ENCODE results near the gene LRRC47.
"Not testable (repeated sequence)": the region's sequence is repeated elsewhere in the genome, so short reads cannot be mapped to it uniquely, and the experiment has no call there.

Gene LRRC47

DNA sequence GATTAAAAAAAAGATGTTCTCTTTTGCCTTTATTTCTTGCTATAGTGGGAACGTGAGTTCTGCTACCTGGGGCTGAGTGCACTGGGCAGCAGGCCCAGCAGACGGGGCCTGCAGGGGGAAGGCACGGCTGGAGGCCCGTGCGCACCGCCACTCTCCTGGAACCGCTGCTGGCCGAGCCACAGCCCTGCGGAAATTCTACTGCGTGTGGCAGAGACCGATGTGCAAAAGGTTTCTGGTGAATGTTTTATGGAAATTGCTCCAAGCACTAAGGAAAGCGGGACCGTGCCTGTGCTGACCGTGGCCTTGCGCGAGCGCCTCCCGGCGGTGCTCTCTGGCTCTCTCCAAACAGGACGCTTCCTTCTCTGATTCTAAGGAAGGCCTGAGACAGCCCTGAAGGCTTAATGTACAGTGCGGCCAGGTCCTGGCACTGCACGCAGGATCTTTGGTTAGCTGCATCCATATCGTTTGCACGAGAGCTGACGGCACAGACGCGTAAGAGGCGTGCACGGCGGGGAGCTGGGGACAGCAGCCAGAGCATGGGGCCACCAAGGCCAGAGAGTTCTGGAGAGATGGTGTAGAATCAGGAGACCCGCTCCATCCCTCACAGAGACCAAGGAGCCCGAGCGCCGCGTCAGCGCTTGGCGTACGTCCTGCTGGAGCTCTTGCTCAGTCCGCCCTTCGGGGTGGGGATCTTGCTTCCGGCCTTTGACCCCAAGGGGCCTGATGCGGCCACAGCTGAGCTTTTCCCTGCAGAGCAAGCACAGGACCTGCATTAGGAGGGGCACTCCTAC lies 18.7 kb upstream of the LRRC47 start:
- no peak for DNase-seq (ENCODE audit: low spot score)

- no peak for DNase-seq (ENCODE audit: low spot score)
These were observed 17.8 kb upstream of the LRRC47 start for GRCh38 chr1:3814065-3814464.

GRCh38 chr1:3811595-3811911 lies 15.3 kb upstream of the LRRC47 start:
- DNase-seq (ENCODE audit: low spot score) = no peak

GRCh38 chr1:3810149-3810761 lies 14.0 kb upstream of the LRRC47 start:
- DNase-seq (ENCODE audit: low spot score) = not testable (repeated sequence)

GRCh38 chr1:3809680-3810079 lies 13.4 kb upstream of the LRRC47 start:
- no peak for DNase-seq (ENCODE audit: low spot score)

DNA sequence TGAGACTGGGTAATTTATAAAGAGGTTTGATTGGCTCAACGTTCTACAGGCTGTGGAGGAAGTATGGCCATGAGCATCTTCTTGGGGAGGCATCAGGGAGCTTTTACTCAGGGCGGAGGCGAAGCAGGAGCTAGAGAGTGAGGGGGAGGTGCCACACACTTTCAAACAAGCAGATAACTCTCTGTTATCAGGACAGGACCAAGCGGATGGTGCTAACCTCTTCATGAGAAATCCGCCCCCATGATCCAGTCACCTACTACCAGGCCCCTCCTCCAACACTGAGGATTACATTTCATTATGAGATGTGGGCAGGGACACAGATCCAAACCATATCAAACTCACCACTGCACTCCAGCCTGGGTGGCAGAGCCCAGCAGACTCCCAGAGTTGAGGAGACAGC lies 11.5 kb upstream of the LRRC47 start:
- DNase-seq (ENCODE audit: low spot score) = no peak

- no peak for DNase-seq (ENCODE audit: low spot score)
These were observed 8.7 kb upstream of the LRRC47 start for GRCh38 chr1:3805038-3805437.

- DNase-seq (ENCODE audit: low spot score) = not testable (repeated sequence)
These were observed 8.3 kb upstream of the LRRC47 start for GRCh38 chr1:3804627-3804944.

- DNase-seq (ENCODE audit: low spot score) = no peak
These were observed 7.8 kb upstream of the LRRC47 start for GRCh38 chr1:3803905-3804626.

DNA sequence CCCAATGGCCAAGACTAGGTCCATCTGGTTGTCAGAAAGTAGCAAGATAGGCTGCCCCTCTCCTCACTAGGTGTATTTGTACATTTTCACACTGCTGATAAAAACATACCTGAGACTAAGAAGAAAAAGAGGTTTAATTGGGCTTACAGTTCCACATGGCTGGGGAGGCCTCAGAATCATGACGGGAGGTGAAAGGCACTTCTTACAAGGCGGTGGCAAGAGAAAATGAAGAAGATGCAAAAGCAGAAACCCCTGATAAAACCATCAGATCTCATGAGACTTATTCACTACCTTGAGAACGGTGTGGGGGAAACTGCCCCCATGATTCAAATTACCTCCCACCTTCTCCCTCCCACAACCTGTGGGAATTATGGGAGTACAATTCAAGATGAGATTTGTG lies 4.5 kb upstream of the LRRC47 start:
- not testable (repeated sequence) for DNase-seq (ENCODE audit: low spot score)

- DNase-seq (ENCODE audit: low spot score) = no peak
These were observed 3.8 kb upstream of the LRRC47 start for GRCh38 chr1:3799976-3800685.

- DNase-seq (ENCODE audit: low spot score) = no peak
These were observed 664 bp downstream of the LRRC47 start for GRCh38 chr1:3795453-3796214.

DNA sequence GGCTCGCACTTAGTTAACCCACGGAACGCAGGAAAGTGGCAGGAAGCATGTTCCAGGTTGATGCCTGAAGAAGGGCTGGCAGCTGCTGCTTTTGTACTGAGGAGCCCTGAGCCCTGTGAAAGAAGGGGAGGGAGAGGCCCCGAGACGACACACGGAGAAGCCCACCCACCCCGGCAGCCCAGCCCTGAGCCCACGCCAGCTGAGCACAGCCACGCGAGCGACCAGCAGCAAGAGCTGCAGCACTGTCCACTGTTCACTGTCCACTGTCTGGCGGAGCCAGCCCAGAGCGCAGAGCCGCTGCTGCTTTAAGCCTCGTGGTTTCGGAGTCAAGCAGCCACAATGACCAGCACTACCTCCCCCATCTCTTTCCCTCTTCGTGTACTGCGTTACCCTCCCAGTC lies 5.3 kb downstream of the LRRC47 start:
- no peak for DNase-seq (ENCODE audit: low spot score)

GRCh38 chr1:3790500-3790923 lies 5.8 kb downstream of the LRRC47 start:
- DNase-seq (ENCODE audit: low spot score) = no peak

- no peak for DNase-seq (ENCODE audit: low spot score)
These were observed 6.6 kb downstream of the LRRC47 start for GRCh38 chr1:3789421-3790300.

GRCh38 chr1:3788756-3789420 lies 7.4 kb downstream of the LRRC47 start:
- no peak for DNase-seq (ENCODE audit: low spot score)

DNA sequence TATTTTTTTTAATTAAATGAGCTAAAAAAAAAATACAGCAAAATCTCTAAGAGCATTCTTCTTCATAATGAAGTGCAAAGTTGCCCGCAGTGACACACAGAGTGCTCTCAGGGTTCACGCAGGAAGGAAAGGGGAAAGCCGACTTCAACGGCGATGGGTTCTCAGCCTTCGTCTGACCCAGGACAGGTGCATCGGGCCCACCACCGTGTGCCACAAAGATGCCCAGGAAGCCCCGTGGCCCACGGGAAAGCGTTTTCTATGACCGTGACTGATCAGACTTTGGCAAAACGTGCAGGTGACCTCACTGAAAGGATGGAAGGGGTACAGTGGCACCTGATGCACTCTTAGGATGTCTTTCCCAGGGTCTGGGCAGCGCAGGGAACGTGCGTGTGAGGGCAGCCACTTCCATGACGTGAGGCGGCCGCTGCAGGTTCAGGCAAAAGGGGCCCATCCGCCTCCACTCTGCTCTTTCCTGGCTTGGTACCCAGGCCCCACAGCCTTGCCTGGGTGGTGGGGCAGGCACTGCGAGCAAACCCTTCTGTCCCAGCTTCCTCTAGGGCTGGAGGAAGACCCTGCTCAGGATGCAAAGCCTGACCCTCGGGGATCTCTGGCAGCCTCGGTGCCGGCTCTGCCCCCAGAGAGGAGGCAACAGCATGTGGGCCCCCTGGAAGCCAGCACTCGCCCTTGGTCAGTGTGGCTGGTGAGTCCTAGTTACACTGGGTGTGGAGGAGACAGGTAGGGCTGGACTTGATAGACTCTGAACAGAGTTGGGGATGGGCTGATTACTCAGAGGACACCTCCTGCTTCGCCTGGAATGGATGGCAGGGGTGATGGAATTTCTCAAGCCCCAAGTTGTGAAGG lies 8.3 kb downstream of the LRRC47 start:
- DNase-seq (ENCODE audit: low spot score) = no peak

- DNase-seq (ENCODE audit: low spot score) = no peak
These were observed 9.0 kb downstream of the LRRC47 start for GRCh38 chr1:3787349-3787715.
